HepG2 (cell line): ENCODE results near the gene CCDC14.

Experiments
- CTCF ChIP-seq: sonication (generic); formaldehyde crosslinking; IDR thresholded peaks from 2 replicates; pipeline ENCODE4 v1.5.0; 2020; ENCODE audit warnings: mild to moderate bottlenecking, missing genetic modification reagents, moderate library complexity
- KDM5B ChIP-seq: sonication (generic); formaldehyde crosslinking; IDR thresholded peaks from 2 replicates; pipeline ENCODE4 v1.4.0; 2020; ENCODE audit warnings: missing genetic modification reagents, mild to moderate bottlenecking, borderline replicate concordance
- POGZ ChIP-seq: sonication (generic); formaldehyde crosslinking; IDR thresholded peaks from 2 replicates; pipeline ENCODE4 v1.4.0; 2020; ENCODE audit warnings: mild to moderate bottlenecking, missing genetic modification reagents
- POLR2A ChIP-seq, 2 experiments: IDR thresholded peaks; 2 replicates each; pipeline ENCODE4 v1.6.1; 2011; ENCODE audit warnings: low read depth in 2 of 2, low read length in 2 of 2, mild to moderate bottlenecking in 1 of 2, moderate library complexity in 1 of 2; ENCODE audit not compliant: insufficient read depth in 1 of 2
- STAT6 ChIP-seq: sonication (generic); formaldehyde crosslinking; IDR thresholded peaks from 2 replicates; pipeline ENCODE4 v1.4.0; 2020; ENCODE audit warnings: missing genetic modification reagents, mild to moderate bottlenecking, borderline replicate concordance
- ZBTB7A ChIP-seq: sonication (generic); formaldehyde crosslinking; IDR thresholded peaks from 2 replicates; pipeline ENCODE4 v1.8.0; 2022; ENCODE audit warnings: mild to moderate bottlenecking, missing genetic modification reagents
- ZMYM2 ChIP-seq: sonication (generic); formaldehyde crosslinking; IDR thresholded peaks from 2 replicates; pipeline ENCODE4 v1.8.0; 2022; ENCODE audit warnings: mild to moderate bottlenecking, missing genetic modification reagents
- ZNF362 ChIP-seq: sonication (generic); formaldehyde crosslinking; IDR thresholded peaks from 2 replicates; pipeline ENCODE4 v1.4.0; 2020; ENCODE audit warnings: missing genetic modification reagents, mild to moderate bottlenecking, borderline replicate concordance
- ZNF749 ChIP-seq: sonication (generic); formaldehyde crosslinking; IDR thresholded peaks from 2 replicates; pipeline ENCODE4 v1.8.0; 2022; ENCODE audit warnings: mild to moderate bottlenecking, missing genetic modification reagents, moderate library complexity, borderline replicate concordance
- TF ChIP-seq, protein P1 (sequence below), 2 experiments: sonication (generic) in 1 of 2; formaldehyde crosslinking in 1 of 2; IDR thresholded peaks; 2 replicates each; pipeline versions ENCODE4 v1.5.1 to v1.6.1; 2011 to 2020; ENCODE audit warnings: borderline replicate concordance in 1 of 2, low read depth in 1 of 2, low read length in 1 of 2, mild to moderate bottlenecking in 1 of 2, missing genetic modification reagents in 1 of 2, moderate library complexity in 1 of 2
- TF ChIP-seq, protein P2 (sequence below): sonication (generic); formaldehyde crosslinking; conservative IDR thresholded peaks from 2 replicates; pipeline ENCODE4 v1.4.0; 2020; ENCODE audit warnings: mild to moderate bottlenecking, missing genetic modification reagents, moderate library complexity
- TF ChIP-seq, protein P3 (sequence below): sonication (generic); formaldehyde crosslinking; conservative IDR thresholded peaks from 2 replicates; pipeline ENCODE4 v1.5.0; 2020; ENCODE audit warnings: missing genetic modification reagents
- TF ChIP-seq, protein P4 (sequence below): sonication (generic); formaldehyde crosslinking; IDR thresholded peaks from 2 replicates; pipeline ENCODE4 v1.9.0; 2021; ENCODE audit warnings: missing genetic modification reagents, borderline replicate concordance

DNA sequence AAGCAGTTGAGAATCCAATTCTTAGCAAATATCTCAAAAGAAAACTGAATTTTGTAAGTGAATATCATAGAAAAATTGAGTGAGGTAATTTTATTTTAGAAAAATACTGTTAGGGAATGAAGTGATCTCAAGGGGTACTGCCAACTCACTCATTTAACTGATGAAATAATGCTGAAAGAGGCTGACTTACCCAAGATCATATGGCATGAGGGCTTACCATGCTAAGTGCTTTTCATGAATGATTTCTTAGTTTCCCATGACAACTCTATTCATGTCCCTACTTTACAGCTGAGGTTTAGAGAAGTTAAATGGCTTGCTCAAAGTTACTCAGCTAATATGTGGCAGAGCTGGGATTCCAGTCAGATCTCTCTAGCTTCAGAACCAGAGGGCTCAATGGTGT lies 30.6 kb downstream of the CCDC14 start:
- TF ChIP-seq ZBTB7A (CRISPR knock-in tag) (no peak), ZNF362 (no peak), POLR2A (IDR thresholded peaks at IDR 0.05; ENCODE audit: insufficient read depth in 1 of 2, low read depth in 2 of 2, low read length in 2 of 2) (no peak), ZNF749 (CRISPR knock-in tag) (no peak), STAT6 (CRISPR knock-in tag) (no peak), POGZ (CRISPR knock-in tag) (no peak), KDM5B (CRISPR knock-in tag) (no peak), CTCF (no peak), ZMYM2 (CRISPR knock-in tag) (no peak)
- TF ChIP-seq, protein P1, sequence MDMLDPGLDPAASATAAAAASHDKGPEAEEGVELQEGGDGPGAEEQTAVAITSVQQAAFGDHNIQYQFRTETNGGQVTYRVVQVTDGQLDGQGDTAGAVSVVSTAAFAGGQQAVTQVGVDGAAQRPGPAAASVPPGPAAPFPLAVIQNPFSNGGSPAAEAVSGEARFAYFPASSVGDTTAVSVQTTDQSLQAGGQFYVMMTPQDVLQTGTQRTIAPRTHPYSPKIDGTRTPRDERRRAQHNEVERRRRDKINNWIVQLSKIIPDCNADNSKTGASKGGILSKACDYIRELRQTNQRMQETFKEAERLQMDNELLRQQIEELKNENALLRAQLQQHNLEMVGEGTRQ (IDR thresholded peaks at IDR 0.05; ENCODE audit: low read depth, low read length), result no peak
- TF ChIP-seq, protein P1 (CRISPR knock-in tag; IDR thresholded peaks at IDR 0.05; ENCODE audit: borderline replicate concordance), result no peak
- TF ChIP-seq, protein P2, sequence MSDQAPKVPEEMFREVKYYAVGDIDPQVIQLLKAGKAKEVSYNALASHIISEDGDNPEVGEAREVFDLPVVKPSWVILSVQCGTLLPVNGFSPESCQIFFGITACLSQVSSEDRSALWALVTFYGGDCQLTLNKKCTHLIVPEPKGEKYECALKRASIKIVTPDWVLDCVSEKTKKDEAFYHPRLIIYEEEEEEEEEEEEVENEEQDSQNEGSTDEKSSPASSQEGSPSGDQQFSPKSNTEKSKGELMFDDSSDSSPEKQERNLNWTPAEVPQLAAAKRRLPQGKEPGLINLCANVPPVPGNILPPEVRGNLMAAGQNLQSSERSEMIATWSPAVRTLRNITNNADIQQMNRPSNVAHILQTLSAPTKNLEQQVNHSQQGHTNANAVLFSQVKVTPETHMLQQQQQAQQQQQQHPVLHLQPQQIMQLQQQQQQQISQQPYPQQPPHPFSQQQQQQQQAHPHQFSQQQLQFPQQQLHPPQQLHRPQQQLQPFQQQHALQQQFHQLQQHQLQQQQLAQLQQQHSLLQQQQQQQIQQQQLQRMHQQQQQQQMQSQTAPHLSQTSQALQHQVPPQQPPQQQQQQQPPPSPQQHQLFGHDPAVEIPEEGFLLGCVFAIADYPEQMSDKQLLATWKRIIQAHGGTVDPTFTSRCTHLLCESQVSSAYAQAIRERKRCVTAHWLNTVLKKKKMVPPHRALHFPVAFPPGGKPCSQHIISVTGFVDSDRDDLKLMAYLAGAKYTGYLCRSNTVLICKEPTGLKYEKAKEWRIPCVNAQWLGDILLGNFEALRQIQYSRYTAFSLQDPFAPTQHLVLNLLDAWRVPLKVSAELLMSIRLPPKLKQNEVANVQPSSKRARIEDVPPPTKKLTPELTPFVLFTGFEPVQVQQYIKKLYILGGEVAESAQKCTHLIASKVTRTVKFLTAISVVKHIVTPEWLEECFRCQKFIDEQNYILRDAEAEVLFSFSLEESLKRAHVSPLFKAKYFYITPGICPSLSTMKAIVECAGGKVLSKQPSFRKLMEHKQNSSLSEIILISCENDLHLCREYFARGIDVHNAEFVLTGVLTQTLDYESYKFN (CRISPR knock-in tag), result no peak
- TF ChIP-seq, protein P3, sequence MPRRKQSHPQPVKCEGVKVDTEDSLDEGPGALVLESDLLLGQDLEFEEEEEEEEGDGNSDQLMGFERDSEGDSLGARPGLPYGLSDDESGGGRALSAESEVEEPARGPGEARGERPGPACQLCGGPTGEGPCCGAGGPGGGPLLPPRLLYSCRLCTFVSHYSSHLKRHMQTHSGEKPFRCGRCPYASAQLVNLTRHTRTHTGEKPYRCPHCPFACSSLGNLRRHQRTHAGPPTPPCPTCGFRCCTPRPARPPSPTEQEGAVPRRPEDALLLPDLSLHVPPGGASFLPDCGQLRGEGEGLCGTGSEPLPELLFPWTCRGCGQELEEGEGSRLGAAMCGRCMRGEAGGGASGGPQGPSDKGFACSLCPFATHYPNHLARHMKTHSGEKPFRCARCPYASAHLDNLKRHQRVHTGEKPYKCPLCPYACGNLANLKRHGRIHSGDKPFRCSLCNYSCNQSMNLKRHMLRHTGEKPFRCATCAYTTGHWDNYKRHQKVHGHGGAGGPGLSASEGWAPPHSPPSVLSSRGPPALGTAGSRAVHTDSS (CRISPR knock-in tag), result no peak
- TF ChIP-seq, protein P4, sequence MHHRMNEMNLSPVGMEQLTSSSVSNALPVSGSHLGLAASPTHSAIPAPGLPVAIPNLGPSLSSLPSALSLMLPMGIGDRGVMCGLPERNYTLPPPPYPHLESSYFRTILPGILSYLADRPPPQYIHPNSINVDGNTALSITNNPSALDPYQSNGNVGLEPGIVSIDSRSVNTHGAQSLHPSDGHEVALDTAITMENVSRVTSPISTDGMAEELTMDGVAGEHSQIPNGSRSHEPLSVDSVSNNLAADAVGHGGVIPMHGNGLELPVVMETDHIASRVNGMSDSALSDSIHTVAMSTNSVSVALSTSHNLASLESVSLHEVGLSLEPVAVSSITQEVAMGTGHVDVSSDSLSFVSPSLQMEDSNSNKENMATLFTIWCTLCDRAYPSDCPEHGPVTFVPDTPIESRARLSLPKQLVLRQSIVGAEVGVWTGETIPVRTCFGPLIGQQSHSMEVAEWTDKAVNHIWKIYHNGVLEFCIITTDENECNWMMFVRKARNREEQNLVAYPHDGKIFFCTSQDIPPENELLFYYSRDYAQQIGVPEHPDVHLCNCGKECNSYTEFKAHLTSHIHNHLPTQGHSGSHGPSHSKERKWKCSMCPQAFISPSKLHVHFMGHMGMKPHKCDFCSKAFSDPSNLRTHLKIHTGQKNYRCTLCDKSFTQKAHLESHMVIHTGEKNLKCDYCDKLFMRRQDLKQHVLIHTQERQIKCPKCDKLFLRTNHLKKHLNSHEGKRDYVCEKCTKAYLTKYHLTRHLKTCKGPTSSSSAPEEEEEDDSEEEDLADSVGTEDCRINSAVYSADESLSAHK (CRISPR knock-in tag), result no peak
